PC-3 (cell line): ENCODE results near the gene GALNT2. TPM values are rescaled to one million over a fixed set of nuclear protein-coding genes. Genes with fewer than 3 reads are reported as not detected.

Source experiments
- ATAC-seq: fragments of 200-7000 bp; cut with Tn5 transposase; 2 replicates; pipeline ENCODE4 v1.9.1; 2020; ENCODE audit warnings: mild to moderate bottlenecking, moderate library complexity
- BruUV-seq: library from RNA; stranded (reverse); fragments of 400-500 nt; replicated peaks from 2 replicates; lab custom pipeline; 2021; lab: Mats Ljungman, UMichigan
- CTCF ChIA-PET: fragments of 300-600 bp; sonication (Branson Sonifier 250); formaldehyde crosslinking; loops from one replicate; lab custom pipeline; 2022; ENCODE audit warnings: antibody characterized with exemption; lab: Charles Lee
- POLR2A ChIA-PET: fragments of 300-600 bp; sonication (Branson Sonifier 250); formaldehyde crosslinking; loops from one replicate; lab custom pipeline; 2022; ENCODE audit warnings: antibody characterized with exemption; ENCODE audit not compliant: unreplicated experiment; lab: Charles Lee
- DNase-seq: peaks from one replicate; pipeline ENCODE4 v3.0.0-alpha.2; 2015
- H2AFZ ChIP-seq: fragments of 300-600 bp; sonication (generic); 2 replicates; pipeline ENCODE4 v1.6.0; 2016; ENCODE audit warnings: antibody characterized with exemption, low read length
- H3F3A ChIP-seq: fragments of 300-600 bp; sonication (generic); one replicate; pipeline ENCODE4 v1.6.0; 2017; ENCODE audit warnings: antibody characterized with exemption, low read length, control low read depth, mild to moderate bottlenecking; ENCODE audit not compliant: unreplicated experiment
- H3K27ac ChIP-seq: fragments of 300-600 bp; sonication (generic); 2 replicates; pipeline ENCODE4 v1.5.1; 2016; ENCODE audit warnings: mild to moderate bottlenecking, low read length
- H3K27me3 ChIP-seq: fragments of 300-600 bp; sonication (generic); 2 replicates; pipeline ENCODE4 v1.6.1; 2016; ENCODE audit warnings: low read length, mixed read lengths
- H3K36me3 ChIP-seq: fragments of 300-600 bp; sonication (generic); 2 replicates; pipeline ENCODE4 v1.6.1; 2016; ENCODE audit warnings: low read depth, mixed run types, low read length, mixed read lengths
- H3K4me1 ChIP-seq: fragments of 300-600 bp; sonication (generic); 2 replicates; pipeline ENCODE4 v1.5.1; 2016; ENCODE audit warnings: low read length; ENCODE audit not compliant: insufficient read depth
- H3K4me2 ChIP-seq: fragments of 300-600 bp; sonication (generic); 2 replicates; pipeline ENCODE4 v1.6.0; 2016; ENCODE audit warnings: low read length
- H3K4me3 ChIP-seq: fragments of 300-600 bp; sonication (generic); 2 replicates; pipeline ENCODE4 v1.5.1; 2016; ENCODE audit warnings: mild to moderate bottlenecking, low read length, mixed read lengths
- H3K79me2 ChIP-seq: fragments of 300-600 bp; sonication (generic); 2 replicates; pipeline ENCODE4 v1.6.1; 2017; ENCODE audit warnings: low read length, mixed read lengths
- H3K9ac ChIP-seq: fragments of 300-600 bp; sonication (generic); 2 replicates; pipeline ENCODE4 v1.6.0; 2016; ENCODE audit warnings: mild to moderate bottlenecking, low read length
- H3K9me2 ChIP-seq: fragments of 300-600 bp; sonication (generic); replicated peaks from 2 replicates; pipeline ENCODE4 v1.6.1; 2016; ENCODE audit warnings: mixed run types, low read length, mixed read lengths
- H3K9me3 ChIP-seq: fragments of 300-600 bp; sonication (generic); 2 replicates; pipeline ENCODE4 v1.6.1; 2016; ENCODE audit warnings: low read length, mixed read lengths
- H4K20me1 ChIP-seq: fragments of 300-600 bp; sonication (generic); 2 replicates; pipeline ENCODE4 v1.6.1; 2016; ENCODE audit warnings: low read length, mixed read lengths
- EZH2 ChIP-seq: fragments of 300-600 bp; sonication (generic); IDR thresholded peaks from one replicate; pipeline ENCODE4 v1.6.1; 2017; ENCODE audit warnings: antibody characterized with exemption, mild to moderate bottlenecking, low read length; ENCODE audit not compliant: unreplicated experiment
- EZH2phosphoT487 ChIP-seq: fragments of 300-600 bp; sonication (generic); IDR thresholded peaks from 2 replicates; pipeline ENCODE4 v1.6.1; 2018; ENCODE audit warnings: mild to moderate bottlenecking, antibody characterized with exemption, low read length, borderline replicate concordance
- intact Hi-C: fragments of 100-400 bp; cut with micrococcal nuclease; formaldehyde crosslinking; loops from 2 replicates; pipeline ENCODE4 v1.9.0; 2023
- total RNA-seq: library from RNA; depleted of rRNA; stranded (reverse); fragments of >200 nt; gene quantifications from 2 replicates; pipeline ENCODE4 v1.2.3, GENCODE V29; 2014
- TF ChIP-seq, protein P1 (sequence below): fragments of 300-600 bp; sonication (generic); conservative IDR thresholded peaks from 2 replicates; pipeline ENCODE4 v1.5.1; 2017; ENCODE audit warnings: antibody characterized with exemption, low read depth, mild to moderate bottlenecking, low read length

GALNT2 gene
- total RNA-seq, 1 experiment from 2014 or later: 182 TPM

DNA sequence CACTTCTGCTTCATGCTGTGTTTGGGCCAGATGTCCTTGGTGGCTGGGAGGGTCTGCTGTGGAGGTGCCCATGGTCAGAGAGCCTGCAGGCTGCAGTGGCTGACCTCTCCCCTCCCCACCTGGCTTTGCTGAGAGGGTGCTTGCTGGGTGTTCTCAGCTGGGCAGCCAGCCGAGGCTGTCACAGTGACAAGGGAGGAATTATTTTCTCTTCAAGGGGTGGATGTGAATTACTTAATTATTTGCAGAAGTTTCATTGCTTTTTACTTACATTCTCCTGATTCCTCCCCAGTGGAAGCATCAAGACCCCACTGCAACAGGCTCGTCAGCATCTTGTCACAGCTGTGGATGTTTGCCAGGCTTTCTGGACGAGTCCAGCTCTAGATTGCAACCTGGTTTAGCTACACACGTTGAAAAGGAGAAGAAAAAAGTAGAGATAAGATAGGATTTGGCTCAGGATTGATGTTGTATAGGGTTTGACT is 70.3 kb downstream of the GALNT2 start:
- H3K4me1 ChIP-seq: peaks cover 16% of the 10 kb centered on the region
- peaks cover 99% of the 10 kb centered on the region for H3K79me2 ChIP-seq
- no peak for TF ChIP-seq EZH2phosphoT487
- TF ChIP-seq, protein P1, sequence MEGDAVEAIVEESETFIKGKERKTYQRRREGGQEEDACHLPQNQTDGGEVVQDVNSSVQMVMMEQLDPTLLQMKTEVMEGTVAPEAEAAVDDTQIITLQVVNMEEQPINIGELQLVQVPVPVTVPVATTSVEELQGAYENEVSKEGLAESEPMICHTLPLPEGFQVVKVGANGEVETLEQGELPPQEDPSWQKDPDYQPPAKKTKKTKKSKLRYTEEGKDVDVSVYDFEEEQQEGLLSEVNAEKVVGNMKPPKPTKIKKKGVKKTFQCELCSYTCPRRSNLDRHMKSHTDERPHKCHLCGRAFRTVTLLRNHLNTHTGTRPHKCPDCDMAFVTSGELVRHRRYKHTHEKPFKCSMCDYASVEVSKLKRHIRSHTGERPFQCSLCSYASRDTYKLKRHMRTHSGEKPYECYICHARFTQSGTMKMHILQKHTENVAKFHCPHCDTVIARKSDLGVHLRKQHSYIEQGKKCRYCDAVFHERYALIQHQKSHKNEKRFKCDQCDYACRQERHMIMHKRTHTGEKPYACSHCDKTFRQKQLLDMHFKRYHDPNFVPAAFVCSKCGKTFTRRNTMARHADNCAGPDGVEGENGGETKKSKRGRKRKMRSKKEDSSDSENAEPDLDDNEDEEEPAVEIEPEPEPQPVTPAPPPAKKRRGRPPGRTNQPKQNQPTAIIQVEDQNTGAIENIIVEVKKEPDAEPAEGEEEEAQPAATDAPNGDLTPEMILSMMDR: no peak
- TF ChIP-seq EZH2: no peak
- no peak overlapping the region for H2AFZ ChIP-seq
- no peaks in the 10 kb centered on the region for H3K9me3 ChIP-seq
- no peaks in the 10 kb centered on the region for H3K9me2 ChIP-seq
- H3K36me3 ChIP-seq: peaks cover 6% of the 10 kb centered on the region; the same call in 1 of the 2 replicates
- no peak for ATAC-seq
- intact Hi-C loops: no loop called here
- no peak overlapping the region for H3K4me2 ChIP-seq
- H4K20me1 ChIP-seq: 0 out of 2 replicates have a peak, but pooled peaks cover 3% of the 10 kb centered on the region
- ChIA-PET CTCF (no interaction called here), POLR2A (no interaction called here)
- no peak overlapping the region for H3K9ac ChIP-seq
- DNase-seq: no peak
- no peak overlapping the region for H3K4me3 ChIP-seq
- no peak overlapping the region for H3K27ac ChIP-seq
- H3F3A ChIP-seq: no peaks in the 10 kb centered on the region
- H3K27me3 ChIP-seq: no peaks in the 10 kb centered on the region
- BruUV-seq: no TSS peak

DNA sequence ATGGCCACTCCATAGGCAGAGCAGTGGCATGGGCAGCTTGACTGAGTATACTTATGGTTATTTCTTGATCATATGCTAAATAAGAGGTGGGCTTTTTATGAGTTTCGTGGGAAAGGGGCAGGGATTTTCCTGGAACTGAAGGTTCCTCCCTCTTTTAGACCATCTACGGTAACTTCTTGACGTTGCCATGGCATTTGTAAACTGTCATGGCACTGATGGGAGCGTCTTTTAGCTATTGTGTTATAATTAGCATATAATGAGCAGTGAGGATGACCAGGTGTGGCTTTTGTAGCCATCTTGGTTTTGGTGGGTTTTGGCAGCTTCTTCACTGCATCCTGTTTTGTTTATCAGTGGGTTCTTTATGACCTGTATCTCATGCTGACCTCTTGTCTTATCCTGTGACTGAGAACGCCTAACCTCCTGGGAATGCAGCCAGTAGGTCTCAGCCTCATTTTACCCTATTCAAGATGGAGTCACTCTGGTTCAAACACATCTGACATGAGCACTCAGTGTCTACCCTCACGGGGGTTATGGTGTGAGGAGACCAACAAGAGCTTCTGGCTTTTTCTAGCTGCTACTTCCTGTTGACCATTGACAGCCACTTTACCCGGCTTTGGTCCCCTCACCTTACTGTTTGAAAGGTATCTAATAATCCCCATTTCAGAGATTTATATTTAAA is 71.7 kb downstream of the GALNT2 start:
- H3K9ac ChIP-seq: no peak overlapping the region
- H4K20me1 ChIP-seq: peaks cover 3% of the 10 kb centered on the region; the same call in 1 of the 2 replicates
- peaks cover 6% of the 10 kb centered on the region; the same call in 1 of the 2 replicates for H3K36me3 ChIP-seq
- H3K4me2 ChIP-seq: no peak overlapping the region
- POLR2A ChIA-PET: interaction anchor here (0.7 kb wide), 1 partner anchor 689 kb away, joined by 3 read pairs; no protein-coding TSS in a partner anchor
- no peaks in the 10 kb centered on the region for H3K9me3 ChIP-seq
- no TSS peak for BruUV-seq
- no peak for ATAC-seq
- no peak overlapping the region for H2AFZ ChIP-seq
- no peaks in the 10 kb centered on the region for H3F3A ChIP-seq
- intact Hi-C loops: no loop called here
- CTCF ChIA-PET: no interaction called here
- H3K79me2 ChIP-seq: peaks cover 99% of the 10 kb centered on the region
- H3K27ac ChIP-seq: no peak overlapping the region
- TF ChIP-seq, protein P1: no peak
- TF ChIP-seq EZH2phosphoT487: no peak
- TF ChIP-seq EZH2: no peak
- H3K9me2 ChIP-seq: no peaks in the 10 kb centered on the region
- no peaks in the 10 kb centered on the region for H3K27me3 ChIP-seq
- DNase-seq: no peak
- no peak overlapping the region for H3K4me3 ChIP-seq
- peaks cover 13% of the 10 kb centered on the region for H3K4me1 ChIP-seq

DNA sequence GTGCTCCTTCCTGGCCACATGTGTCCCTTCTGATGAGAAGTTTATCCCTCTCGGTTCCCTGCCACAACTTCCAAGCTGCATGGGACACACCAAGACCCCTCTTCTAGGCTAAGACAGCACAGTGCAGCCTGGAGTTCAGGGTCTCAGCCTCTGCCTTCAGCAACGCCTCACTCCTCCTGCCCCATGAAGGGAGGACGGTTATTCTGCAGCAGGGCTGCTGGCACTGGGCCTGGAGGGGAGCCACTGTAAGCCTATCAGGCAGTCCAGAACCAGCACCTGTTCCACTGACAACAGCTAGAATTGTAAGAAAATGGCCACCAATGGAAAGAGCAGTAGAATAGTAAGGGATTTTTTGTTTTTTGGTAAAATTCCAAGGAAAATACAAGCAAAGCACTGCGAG is 72.3 kb downstream of the GALNT2 start:
- POLR2A ChIA-PET: no interaction called here

More for the DNA sequence above, 72.3 kb downstream of the GALNT2 start:
- DNase-seq: no peak
- H3K36me3 ChIP-seq: peaks cover 6% of the 10 kb centered on the region; the same call in 1 of the 2 replicates
- no peak for ATAC-seq
- H3K27me3 ChIP-seq: no peaks in the 10 kb centered on the region
- peaks cover 8% of the 10 kb centered on the region for H3K4me1 ChIP-seq
- H3K9ac ChIP-seq: no peak overlapping the region
- H2AFZ ChIP-seq: no peak overlapping the region
- H3K9me3 ChIP-seq: no peaks in the 10 kb centered on the region
- intact Hi-C loops: no loop called here
- BruUV-seq: no TSS peak
- no peak overlapping the region for H3K27ac ChIP-seq
- H3K9me2 ChIP-seq: no peaks in the 10 kb centered on the region
- H3K4me3 ChIP-seq: no peak overlapping the region
- H3F3A ChIP-seq: no peaks in the 10 kb centered on the region
- H4K20me1 ChIP-seq: peaks cover 8% of the 10 kb centered on the region; the same call in 1 of the 2 replicates
- CTCF ChIA-PET: no interaction called here
- H3K79me2 ChIP-seq: peaks cover 100% of the 10 kb centered on the region
- no peak overlapping the region for H3K4me2 ChIP-seq
- TF ChIP-seq EZH2 (no peak), EZH2phosphoT487 (no peak)
- TF ChIP-seq, protein P1: no peak
